ENCODE data around the gene FN1. TPM values are rescaled to one million over a fixed set of nuclear protein-coding genes. Genes with fewer than 3 reads are reported as not detected.

Gene FN1
- polyA plus RNA-seq, 1 donor from 2014 or later, result 0.90 TPM

DNA sequence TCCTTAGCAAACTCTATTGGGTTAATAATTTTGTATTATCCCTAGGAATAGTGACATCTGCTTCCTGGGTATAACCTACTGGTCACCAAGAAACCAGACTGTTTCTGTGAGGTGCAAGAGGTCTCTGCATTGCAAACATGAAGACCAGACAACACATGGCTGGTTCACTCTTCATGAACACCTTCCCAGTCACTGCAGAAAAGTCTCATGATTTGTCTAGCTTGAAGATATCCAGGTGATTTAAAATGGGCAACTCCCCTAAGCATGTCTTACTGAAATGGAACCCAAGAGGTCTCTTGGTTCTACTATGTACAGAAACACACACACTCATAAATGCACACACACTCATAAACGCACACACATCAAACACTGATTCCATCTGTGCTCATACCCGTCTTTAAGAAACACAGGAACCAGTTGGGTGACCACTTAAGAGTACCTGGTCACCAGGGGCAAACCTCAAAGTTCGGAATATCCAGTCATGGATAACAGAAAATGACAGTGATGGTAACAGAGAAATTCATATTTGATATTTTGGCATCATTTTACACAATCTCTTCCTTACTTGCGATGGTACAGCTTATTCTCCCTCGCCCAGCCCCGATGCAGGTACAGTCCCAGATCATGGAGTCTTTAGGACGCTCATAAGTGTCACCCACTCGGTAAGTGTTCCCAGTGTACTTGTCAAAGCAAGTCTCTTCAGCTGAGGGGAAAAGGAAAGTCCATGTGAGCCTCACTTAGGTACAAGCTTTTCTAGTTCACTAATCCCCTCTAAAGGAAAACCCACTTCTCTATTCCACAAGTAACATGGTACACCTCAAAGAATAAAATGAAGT lies 2.9 kb downstream of the FN1 start:
- H3K4me3 Mint-ChIP-seq, result no peak overlapping the region
- no peak overlapping the region for H3K27ac Mint-ChIP-seq
- peaks cover 2% of the 10 kb centered on the region for H3K36me3 Mint-ChIP-seq
- H3K9me3 Mint-ChIP-seq, result no peaks in the 10 kb centered on the region
- peaks cover 43% of the 10 kb centered on the region for H3K27me3 Mint-ChIP-seq
- peaks cover 13 to 20% (median 16%) of the 10 kb centered on the region in 3 donors for H3K4me1 Mint-ChIP-seq

DNA sequence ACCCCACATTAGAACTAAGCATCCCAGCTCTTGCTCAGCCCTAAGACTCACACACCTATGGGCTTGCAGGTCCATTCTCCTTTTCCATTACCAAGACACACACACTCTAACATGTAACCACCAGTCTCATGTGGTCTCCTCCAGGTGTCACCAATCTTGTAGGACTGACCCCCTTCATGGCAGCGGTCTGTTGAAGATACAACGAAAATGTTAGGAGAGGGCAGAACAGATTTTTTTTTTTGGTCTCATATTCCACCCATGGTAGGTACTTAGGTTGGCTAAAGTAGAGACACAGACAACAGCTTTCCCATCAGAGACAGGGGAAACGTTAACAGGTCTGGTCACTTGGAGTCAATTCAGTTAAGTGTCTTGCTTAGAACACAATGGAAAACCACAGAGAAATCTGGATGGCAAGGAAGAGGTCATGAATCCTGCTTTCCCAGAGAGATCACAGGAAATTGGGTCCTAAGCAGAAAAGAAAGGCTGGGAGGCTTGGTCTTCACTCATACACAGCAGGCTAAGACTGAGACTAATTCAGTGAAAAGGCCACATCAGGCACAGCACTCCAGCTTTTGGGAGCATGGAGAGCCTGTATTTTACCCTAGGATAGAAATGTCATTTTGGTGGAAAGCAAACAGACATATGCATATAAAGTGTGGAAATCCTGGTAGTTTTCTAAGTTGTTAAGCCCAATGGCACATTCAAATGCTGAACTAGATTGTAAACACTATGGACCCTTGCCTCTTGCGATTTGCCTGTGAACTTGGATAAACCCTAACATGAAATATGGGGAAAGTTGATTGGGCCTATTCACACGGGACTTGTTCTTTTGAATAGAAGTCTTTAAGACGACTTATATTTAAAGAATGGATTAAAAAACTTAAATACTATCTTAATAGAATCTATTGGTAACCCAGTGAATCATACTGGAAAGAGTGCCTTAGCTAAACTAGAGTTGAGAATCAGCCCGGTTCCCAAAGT lies 3.8 kb downstream of the FN1 start:
- Mint-ChIP-seq H3K36me3 (peaks cover 2% of the 10 kb centered on the region), H3K4me3 (no peak overlapping the region), H3K27me3 (peaks cover 40% of the 10 kb centered on the region), H3K4me1 (peaks cover 12 to 18% (median 15%) of the 10 kb centered on the region in 3 donors), H3K27ac (no peak overlapping the region), H3K9me3 (peaks cover 0 to 3% (median 0%) of the 10 kb centered on the region in 3 donors)

DNA sequence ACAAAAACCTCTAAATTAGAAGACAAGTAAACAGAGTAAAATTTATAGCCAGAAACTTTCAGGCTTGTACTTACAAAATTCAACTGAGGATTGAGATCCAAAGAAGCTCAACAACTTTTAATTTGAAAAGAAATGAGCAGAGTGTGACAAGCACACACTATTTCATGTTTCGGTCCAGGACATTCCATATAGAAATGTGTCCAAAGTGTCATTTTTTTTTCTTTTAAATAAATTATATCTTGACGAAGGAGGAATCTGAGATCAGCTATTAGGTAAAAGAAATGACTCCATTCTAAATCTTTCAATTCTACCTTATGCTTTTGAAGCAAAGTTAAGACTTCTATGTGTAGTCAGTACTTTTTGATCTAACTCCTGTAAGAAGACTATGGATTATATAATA lies 4.6 kb downstream of the FN1 start:
- peaks cover 7 to 11% (median 7%) of the 10 kb centered on the region in 3 donors for H3K4me1 Mint-ChIP-seq
- H3K4me3 Mint-ChIP-seq, result no peak overlapping the region
- H3K27me3 Mint-ChIP-seq, result peaks cover 32% of the 10 kb centered on the region
- peaks cover 2% of the 10 kb centered on the region for H3K36me3 Mint-ChIP-seq
- no peak overlapping the region for H3K27ac Mint-ChIP-seq
- H3K9me3 Mint-ChIP-seq, result peaks cover 0 to 3% (median 0%) of the 10 kb centered on the region in 3 donors

DNA sequence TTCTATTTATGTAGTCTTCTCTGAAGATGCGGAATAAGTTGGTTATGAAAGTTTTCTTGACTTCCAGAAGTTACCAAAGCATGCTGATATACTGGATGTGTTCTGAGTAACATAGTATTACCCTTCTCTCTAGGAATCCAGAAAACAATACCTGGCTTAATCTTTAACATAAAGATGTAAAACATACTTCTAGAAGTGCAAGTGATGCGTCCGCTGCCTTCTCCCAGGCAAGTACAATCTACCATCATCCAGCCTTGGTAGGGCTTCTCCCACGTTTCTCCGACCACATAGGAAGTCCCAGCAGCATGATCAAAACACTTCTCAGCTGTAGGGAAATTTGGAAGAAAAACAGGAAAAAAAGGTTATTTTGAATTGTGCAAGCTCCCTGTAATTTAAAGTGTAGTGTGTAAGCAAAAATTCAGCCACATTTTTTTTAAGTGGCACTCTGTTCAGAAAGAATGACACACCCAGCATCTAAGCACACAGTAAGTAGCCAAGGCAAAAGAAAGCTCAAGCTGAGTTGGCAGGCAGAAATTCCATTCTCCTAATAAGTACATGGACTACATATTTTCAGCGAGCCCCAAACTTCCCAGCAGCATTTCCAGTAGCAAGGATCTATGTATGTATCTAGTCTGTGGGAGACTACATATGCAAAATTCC lies 5.2 kb downstream of the FN1 start:
- peaks cover 5 to 11% (median 6%) of the 10 kb centered on the region in 3 donors for H3K4me1 Mint-ChIP-seq
- H3K4me3 Mint-ChIP-seq, result no peak overlapping the region
- peaks cover 32% of the 10 kb centered on the region for H3K27me3 Mint-ChIP-seq

DNA sequence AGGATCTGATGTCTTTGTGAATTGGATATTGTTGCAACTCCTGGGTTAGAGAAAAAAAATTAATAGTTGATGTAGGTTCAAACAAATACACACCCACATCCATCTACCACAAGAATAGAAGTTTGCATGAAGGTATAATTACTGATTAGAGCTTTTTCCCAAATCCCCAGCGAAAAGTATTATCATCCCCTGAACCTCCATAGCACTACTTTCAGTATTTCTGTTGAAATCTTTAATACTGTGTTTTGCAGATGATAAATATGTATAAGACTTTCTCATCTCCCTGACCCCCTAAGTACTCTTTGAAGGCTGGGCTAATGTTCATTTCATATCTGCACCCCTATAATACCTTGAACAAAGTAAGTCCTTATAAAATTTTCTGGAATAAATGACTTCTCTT lies 6.4 kb downstream of the FN1 start:
- H3K4me3 Mint-ChIP-seq, result no peak overlapping the region
- no peak overlapping the region for H3K27ac Mint-ChIP-seq
- H3K27me3 Mint-ChIP-seq, result peaks cover 20% of the 10 kb centered on the region
- H3K9me3 Mint-ChIP-seq, result peaks cover 0 to 3% (median 0%) of the 10 kb centered on the region in 3 donors
- no peaks in the 10 kb centered on the region for H3K4me1 Mint-ChIP-seq
- peaks cover 4% of the 10 kb centered on the region for H3K36me3 Mint-ChIP-seq

More for the DNA sequence above, 5.2 kb downstream of the FN1 start:
- H3K9me3 Mint-ChIP-seq, result peaks cover 0 to 3% (median 0%) of the 10 kb centered on the region in 3 donors
- H3K36me3 Mint-ChIP-seq, result peaks cover 3% of the 10 kb centered on the region
- H3K27ac Mint-ChIP-seq, result no peak overlapping the region

DNA sequence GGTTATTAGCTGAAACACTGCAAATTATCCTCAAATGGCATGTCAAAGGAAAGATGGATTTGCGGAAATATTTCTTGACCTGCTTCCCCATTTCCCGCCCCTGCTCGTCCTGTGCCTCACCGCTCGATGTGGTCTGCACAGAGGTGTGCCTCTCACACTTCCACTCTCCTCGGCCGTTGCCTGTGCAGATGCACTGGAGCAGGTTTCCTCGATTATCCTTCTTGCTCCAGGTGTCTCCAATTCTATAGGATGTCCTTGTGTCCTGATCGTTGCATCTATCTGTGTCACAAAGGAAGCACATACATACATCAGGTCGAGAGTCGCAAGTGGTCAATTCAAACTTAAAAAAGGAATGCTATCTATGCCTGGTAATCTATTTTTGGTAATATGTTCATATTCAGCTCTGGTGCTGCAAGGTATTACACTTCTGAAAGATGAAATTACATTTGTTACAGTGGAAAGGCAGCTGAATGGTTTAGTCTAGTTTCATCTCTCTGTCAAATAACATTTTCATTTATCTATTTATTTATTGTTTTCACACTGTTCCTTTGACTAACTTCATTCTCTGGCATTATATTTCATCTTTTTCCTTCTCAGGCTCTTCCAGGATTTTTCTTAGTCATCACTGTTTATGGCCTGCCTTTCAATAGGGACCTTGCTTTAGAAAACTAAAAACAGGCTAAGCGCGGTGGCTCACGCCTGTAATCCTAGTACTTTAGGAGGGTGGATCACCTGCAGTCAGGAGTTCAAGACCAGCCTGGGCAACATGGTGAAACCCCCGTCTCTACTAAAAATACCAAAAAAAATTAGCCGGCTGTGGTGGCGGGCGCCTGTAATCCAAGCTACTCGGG lies 7.6 kb downstream of the FN1 start:
- H3K27ac Mint-ChIP-seq, result no peak overlapping the region
- no peak overlapping the region for H3K4me3 Mint-ChIP-seq
- no peaks in the 10 kb centered on the region for H3K4me1 Mint-ChIP-seq
- H3K36me3 Mint-ChIP-seq, result peaks cover 4% of the 10 kb centered on the region
- peaks cover 0 to 3% (median 0%) of the 10 kb centered on the region in 3 donors for H3K9me3 Mint-ChIP-seq
- H3K27me3 Mint-ChIP-seq, result peaks cover 19% of the 10 kb centered on the region

DNA sequence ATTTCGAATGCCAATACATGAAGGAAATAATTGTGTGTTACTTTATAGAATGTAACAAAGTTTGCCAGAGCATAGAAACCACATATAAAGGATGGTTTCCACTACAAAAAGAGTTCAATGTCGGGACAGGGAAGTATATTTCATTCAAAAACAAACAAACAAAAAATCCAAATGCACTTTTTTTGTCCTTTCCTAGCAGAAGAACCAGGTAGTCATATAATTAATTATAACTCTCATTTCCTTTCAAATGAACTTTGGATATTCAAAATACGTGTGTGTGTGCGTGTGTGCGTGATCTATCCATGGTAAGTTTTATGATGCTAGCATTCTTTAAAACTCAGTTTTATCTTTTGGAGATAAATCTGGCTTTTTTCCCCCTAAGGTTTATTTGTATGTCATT lies 8.3 kb downstream of the FN1 start:
- H3K27me3 Mint-ChIP-seq, result peaks cover 14% of the 10 kb centered on the region
- H3K4me3 Mint-ChIP-seq, result no peak overlapping the region
- no peaks in the 10 kb centered on the region for H3K4me1 Mint-ChIP-seq
- H3K27ac Mint-ChIP-seq, result no peak overlapping the region
- peaks cover 4% of the 10 kb centered on the region for H3K36me3 Mint-ChIP-seq
- H3K9me3 Mint-ChIP-seq, result peaks cover 0 to 3% (median 0%) of the 10 kb centered on the region in 3 donors

DNA sequence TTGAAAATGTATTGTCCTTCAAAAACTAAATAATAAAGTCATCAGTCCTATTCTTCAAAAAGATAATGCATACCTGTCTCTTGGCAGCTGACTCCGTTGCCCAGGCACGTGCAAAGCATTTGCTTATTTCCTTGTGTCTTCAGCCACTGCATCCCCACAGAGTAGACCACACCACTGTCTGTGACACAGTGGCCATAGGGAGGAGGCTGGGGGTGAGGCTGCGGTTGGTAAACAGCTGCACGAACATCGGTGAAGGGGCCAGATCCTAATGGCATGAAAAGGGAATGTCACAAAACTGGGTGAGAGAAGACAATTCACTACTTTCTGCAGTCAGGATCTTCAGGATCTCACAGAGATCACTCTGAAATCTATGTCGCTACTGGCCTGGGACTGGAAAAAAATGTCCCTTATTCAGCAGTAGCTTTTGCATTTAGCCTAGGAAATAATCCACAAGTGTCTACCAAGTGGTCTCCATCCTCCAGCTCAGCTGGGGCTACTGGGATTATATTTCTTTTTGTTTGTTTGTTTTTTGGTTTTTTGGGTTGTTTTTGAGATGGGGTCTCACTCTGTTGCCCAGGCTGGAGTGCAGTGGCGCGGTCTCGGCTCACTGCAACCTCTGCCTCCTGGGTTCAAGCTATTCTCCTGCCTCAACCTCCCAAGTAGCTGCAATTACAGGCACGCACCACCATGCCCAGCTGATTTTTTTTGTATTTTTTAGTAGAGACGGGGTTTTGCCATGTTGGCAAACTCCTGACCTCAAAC lies 10.7 kb downstream of the FN1 start:
- Mint-ChIP-seq H3K27ac (peak overlapping the region in 1 of 3 donors; percentile 39), H3K27me3 (peaks cover 7% of the 10 kb centered on the region), H3K9me3 (peaks cover 0 to 3% (median 0%) of the 10 kb centered on the region in 3 donors), H3K4me1 (no peaks in the 10 kb centered on the region), H3K4me3 (peak overlapping the region in 1 of 4 donors; percentile 17), H3K36me3 (peaks cover 1% of the 10 kb centered on the region)

DNA sequence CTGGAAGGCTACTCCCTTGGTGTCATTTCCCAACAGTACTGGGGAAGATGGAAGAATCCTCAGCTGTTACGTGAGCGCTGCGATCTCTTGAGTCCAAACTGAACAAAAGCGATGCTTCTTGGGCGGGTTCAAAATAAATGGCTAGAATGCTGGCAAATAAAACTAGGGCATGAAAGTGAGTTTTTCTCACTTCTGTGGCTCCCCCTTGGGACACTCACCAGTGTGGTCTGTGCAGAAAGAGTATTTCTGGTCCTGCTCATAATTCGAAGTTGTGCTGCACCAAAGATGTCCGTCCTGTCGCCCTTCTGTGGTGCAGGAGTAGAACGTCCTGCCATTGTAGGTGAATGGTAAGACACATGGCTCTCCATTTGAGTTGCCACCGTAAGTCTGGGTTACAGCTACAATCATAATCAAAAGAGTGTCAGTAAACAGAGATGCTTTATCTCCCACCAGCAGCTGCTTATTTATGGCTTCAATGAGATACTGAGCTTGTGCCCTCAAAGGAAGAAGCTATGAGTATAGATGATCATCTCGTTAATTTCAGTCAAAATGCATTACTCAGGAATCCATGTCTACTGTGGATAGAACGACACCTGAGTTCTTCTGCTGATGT lies 11.8 kb downstream of the FN1 start:
- Mint-ChIP-seq H3K4me3 (no peak overlapping the region), H3K36me3 (peaks cover 1% of the 10 kb centered on the region), H3K4me1 (no peaks in the 10 kb centered on the region), H3K9me3 (peaks cover 0 to 3% (median 0%) of the 10 kb centered on the region in 3 donors), H3K27me3 (peaks cover 6% of the 10 kb centered on the region), H3K27ac (no peak overlapping the region)

DNA sequence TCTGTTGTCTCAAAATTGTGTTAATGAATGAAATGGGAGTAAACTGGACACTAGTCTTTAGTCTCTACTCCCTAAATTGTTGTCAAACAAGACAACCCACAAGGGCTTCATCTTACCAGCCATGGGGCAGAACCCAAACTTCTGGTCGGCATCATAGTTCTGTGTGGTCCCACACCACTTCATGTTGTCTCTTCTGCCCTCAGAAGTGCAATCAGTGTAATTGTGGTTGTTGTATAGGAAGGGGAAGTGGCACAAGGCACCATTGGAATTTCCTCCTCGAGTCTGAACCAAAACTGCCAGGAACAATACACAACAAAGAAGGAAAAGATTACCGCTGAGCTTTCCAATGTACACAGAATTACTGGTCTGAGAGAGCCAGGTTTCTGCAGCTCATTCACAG lies 12.6 kb downstream of the FN1 start:
- peak overlapping the region in 1 of 3 donors; percentile 2 for H3K27ac Mint-ChIP-seq

DNA sequence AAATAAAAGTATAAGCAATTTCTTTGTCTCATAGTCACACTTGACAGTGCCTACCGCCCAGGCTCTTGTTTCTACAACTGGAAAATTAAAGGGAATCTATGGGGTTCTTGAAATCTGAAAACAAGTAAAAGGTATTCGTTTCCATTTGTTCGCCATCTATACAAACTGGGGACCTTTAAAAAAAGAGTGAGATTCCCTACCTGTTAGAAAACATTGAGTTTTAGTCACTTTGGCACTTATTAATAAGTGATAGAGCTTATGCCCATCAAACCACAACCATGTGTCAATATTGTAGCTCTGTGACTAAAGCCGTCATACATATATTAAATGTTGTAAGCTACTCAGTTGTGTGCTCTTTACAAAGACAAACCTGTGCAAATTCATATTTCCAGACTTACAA lies 13.2 kb downstream of the FN1 start:
- no peak overlapping the region for H3K27ac Mint-ChIP-seq
- H3K4me1 Mint-ChIP-seq, result no peaks in the 10 kb centered on the region
- peaks cover 3% of the 10 kb centered on the region for H3K27me3 Mint-ChIP-seq
- H3K4me3 Mint-ChIP-seq, result no peak overlapping the region
- H3K36me3 Mint-ChIP-seq, result peaks cover 1% of the 10 kb centered on the region
- H3K9me3 Mint-ChIP-seq, result peaks cover 0 to 3% (median 0%) of the 10 kb centered on the region in 3 donors

More for the DNA sequence above, 12.6 kb downstream of the FN1 start:
- peaks cover 1% of the 10 kb centered on the region for H3K36me3 Mint-ChIP-seq
- peaks cover 0 to 3% (median 0%) of the 10 kb centered on the region in 3 donors for H3K9me3 Mint-ChIP-seq
- H3K4me1 Mint-ChIP-seq, result no peaks in the 10 kb centered on the region
- H3K27me3 Mint-ChIP-seq, result peaks cover 5% of the 10 kb centered on the region
- peak overlapping the region in 1 of 4 donors; percentile 63 for H3K4me3 Mint-ChIP-seq

DNA sequence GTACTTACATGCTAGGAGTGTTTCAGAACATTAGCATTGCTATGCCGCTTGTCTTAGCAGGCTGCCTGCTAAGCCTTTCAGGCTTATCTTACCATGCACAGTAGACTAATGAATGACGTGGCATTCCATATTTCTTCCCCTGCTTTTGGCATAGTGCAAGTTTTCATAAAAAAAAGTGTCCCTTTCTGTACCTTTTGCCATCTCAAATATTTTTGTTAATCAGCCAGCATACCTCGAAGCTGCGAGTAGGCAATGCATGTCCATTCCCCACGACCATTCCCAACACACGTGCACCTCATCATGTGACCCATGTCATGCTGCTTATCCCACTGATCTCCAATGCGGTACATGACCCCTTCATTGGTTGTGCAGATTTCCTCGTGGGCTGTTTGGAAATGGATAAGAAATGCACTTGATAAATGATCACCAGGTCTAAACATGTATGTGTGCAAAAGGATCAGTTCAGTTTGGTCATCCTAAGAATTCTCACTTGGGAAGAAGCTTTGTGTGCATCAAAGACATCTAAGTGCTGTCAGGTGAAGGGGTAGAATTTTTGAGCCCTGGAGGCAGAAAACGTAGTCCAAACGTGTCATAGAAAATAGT lies 13.9 kb downstream of the FN1 start:
- H3K27me3 Mint-ChIP-seq, result peaks cover 3% of the 10 kb centered on the region
- no peak overlapping the region for H3K27ac Mint-ChIP-seq
- no peak overlapping the region for H3K4me3 Mint-ChIP-seq
- no peaks in the 10 kb centered on the region for H3K9me3 Mint-ChIP-seq
- peaks cover 1% of the 10 kb centered on the region for H3K36me3 Mint-ChIP-seq
- no peaks in the 10 kb centered on the region for H3K4me1 Mint-ChIP-seq
